ENCODE data around the gene DENND10.
A peak's percentile ranks its signal among the peaks of the same experiment; 100 is the strongest.
"Not testable (repeated sequence)": the region's sequence is repeated elsewhere in the genome, so short reads cannot be mapped to it uniquely, and the experiment has no call there.

DENND10 gene

DNA sequence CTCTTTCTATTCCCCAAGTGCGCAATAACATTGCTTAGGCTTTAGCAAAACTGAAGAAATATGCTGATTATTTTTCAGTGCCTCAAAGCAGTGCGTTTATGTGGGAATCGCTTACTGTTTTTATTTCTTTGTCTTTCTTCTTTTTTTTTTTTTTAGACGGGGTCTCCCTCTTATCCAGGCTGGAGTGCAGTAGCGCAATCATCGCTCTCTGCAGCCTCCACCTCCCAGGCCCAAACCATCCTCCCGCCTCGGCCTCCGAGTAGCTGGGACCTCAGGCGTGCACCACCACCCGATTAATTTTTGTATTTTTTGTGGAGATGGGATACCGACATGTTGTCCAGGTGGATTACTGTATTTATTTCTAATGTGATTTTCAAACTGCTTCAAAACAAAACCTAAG is 1.2 kb downstream of the DENND10 start:
- H3K9me3 ChIP-seq (ENCODE audit: low read depth, low read length) = no peaks in the 10 kb centered on the region
- TF ChIP-seq FOXP2 (optimal IDR thresholded peaks at IDR 0.05; ENCODE audit: control extremely low read depth, extremely low read length, insufficient read depth) (no peak), POLR2AphosphoS5 (IDR thresholded peaks at IDR 0.05; ENCODE audit: borderline replicate concordance, low read depth, low read length) (no peak), EZH2 (IDR thresholded peaks at IDR 0.05) (no peak)
- peak overlapping the region; percentile 86 for H3K4me3 ChIP-seq
- peak overlapping the region; percentile 51 for H3K9ac ChIP-seq (ENCODE audit: insufficient read length)
- no peak for DNase-seq (ENCODE audit: low read depth, low spot score)
- H3K27ac ChIP-seq = no peak overlapping the region
- no peaks in the 10 kb centered on the region for H3K36me3 ChIP-seq (ENCODE audit: insufficient read depth, low read length)

DNA sequence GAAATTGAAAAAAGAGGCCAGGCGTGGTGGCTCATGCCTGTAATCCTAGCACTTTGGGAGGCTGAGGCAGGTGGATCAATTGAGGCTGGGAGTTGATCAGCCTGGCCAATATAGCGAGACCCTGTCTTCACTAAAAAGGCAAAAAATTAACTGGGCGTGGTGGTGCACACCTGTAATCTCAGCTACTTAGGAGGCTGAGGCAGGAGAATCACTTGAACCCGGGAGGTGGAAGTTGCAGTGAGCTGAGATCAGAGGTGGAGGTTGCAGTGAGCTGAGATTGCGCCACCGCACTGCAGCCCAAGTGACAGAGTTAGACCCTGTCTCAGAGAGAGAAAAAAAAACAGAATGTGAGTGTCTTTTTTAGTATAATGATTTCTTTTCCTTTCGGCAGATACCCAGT is 2.0 kb downstream of the DENND10 start:
- not testable (repeated sequence) for H3K9me3 ChIP-seq (ENCODE audit: low read depth, low read length); H3K36me3 ChIP-seq (ENCODE audit: insufficient read depth, low read length); DNase-seq (ENCODE audit: low read depth, low spot score); H3K4me3 ChIP-seq; H3K9ac ChIP-seq (ENCODE audit: insufficient read length); H3K27ac ChIP-seq

DNA sequence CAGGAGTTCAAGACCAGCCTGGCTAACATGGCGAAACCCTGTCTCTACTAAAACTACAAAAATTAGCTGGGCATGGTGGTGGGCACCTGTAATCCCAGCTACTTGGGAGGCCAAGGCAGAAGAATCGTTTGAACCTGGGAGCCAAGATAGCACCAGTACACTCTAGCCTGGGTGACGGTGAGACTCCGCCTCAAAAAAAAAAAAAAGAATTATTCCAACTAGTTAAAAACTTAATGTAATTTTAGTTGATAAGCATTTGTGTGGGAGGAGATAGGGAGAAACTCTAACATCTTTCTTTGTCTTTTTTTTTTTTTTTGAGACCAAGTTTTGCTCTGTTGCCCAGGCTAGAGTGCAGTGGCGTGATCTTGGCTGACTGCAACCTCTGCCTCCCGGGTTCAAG is 3.2 kb downstream of the DENND10 start:
- not testable (repeated sequence) for H3K36me3 ChIP-seq (ENCODE audit: insufficient read depth, low read length); H3K9ac ChIP-seq (ENCODE audit: insufficient read length); DNase-seq (ENCODE audit: low read depth, low spot score); H3K4me3 ChIP-seq; H3K27ac ChIP-seq; H3K9me3 ChIP-seq (ENCODE audit: low read depth, low read length)

DNA sequence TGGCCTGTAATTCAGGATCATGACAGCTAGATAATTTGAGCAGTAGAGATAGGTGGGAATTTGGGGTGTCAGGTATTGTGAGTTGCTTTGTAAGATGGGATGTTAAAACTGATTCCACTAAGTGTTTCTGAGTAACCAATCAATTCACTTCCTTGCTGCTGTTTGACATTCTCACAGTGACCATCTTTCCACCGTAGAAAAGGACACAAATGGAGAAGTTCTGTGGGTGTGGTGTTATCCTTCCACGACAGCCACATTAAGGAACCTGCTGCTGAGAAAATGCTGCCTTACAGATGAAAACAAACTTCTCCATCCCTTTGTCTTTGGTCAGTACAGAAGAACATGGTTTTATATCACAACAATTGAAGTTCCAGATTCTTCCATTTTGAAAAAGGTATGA is 3.9 kb downstream of the DENND10 start:
- not testable (repeated sequence) for H3K36me3 ChIP-seq (ENCODE audit: insufficient read depth, low read length); H3K4me3 ChIP-seq; DNase-seq (ENCODE audit: low read depth, low spot score); H3K9ac ChIP-seq (ENCODE audit: insufficient read length); H3K27ac ChIP-seq; H3K9me3 ChIP-seq (ENCODE audit: low read depth, low read length)

DNA sequence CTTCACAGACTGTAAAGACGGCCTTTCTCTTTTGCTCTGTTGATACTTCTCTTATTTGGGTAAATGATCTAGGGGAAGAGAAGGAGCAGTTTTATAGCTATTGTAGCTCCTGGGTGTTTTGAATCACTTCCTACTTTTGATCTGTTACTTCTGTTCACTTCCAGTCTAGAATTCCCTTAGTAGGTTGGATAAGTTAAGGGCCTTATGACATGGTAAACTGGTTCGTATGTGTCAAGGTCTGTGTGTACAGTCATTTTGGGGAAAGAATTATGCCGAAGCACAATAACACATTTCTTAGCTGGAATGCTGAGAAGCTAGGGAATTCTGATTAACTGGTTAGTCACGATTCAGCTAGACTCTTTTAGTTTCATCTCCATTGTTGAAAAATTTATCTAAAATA is 8.1 kb downstream of the DENND10 start:
- peaks cover 8% of the 10 kb centered on the region for H3K36me3 ChIP-seq (ENCODE audit: insufficient read depth, low read length)
- no peak overlapping the region for H3K9ac ChIP-seq (ENCODE audit: insufficient read length)

DNA sequence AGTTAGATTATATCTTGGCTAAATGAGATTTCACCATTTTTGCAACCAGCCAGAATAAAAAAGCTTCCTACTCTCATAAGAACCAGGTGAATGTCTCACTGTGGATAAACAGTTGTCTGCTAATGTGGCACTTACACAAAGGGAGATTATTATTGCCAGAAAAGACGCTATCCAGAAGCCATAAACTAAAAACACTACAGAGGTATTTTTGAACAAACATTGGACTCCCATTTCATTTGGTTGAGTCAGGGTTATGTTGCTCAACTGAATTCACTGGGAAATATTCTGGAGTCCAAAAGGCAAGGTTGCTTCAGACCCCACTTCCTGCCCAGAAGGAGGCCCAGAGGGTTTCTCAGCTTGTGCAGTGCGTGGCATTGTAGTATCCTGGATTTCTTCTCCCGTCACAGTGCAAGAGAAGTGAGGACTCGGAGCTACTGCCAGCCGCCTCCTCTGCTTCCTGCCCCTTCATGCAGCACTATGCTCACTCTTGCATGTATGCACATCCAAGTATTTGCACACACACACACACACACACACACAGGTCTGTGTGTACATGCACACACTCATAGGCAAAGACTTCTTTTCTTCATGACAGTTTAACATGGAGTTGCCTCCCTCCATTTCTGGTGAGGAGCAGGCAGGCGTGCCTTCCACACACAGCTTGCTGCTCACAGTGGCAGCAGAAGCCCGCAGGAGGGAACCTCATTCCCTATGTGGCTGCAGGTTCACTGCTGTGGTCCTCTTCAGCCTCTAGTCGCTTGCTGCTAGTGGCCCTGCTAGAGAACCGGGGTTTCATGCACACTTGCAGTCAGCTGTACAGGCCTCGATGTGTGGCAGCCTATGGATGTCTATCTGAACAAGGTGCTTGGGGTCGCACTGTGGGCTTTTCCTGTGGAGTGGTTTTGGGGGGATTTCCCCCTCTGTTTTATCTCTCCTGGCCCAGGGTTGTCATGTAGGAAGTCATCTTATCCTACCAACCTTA is 10.1 kb downstream of the DENND10 start:
- H3K36me3 ChIP-seq (ENCODE audit: insufficient read depth, low read length) = peaks cover 13% of the 10 kb centered on the region
- DNase-seq (ENCODE audit: low read depth, low spot score) = no peak
- TF ChIP-seq POLR2AphosphoS5 (IDR thresholded peaks at IDR 0.05; ENCODE audit: borderline replicate concordance, low read depth, low read length) (no peak), EZH2 (IDR thresholded peaks at IDR 0.05) (no peak), FOXP2 (optimal IDR thresholded peaks at IDR 0.05; ENCODE audit: control extremely low read depth, extremely low read length, insufficient read depth) (no peak)
- H3K4me3 ChIP-seq = no peak overlapping the region
- no peak overlapping the region for H3K9ac ChIP-seq (ENCODE audit: insufficient read length)
- H3K27ac ChIP-seq = peak overlapping the region; percentile 75
- no peaks in the 10 kb centered on the region for H3K9me3 ChIP-seq (ENCODE audit: low read depth, low read length)

More for the DNA sequence above, 8.1 kb downstream of the DENND10 start:
- H3K9me3 ChIP-seq (ENCODE audit: low read depth, low read length) = no peaks in the 10 kb centered on the region
- H3K4me3 ChIP-seq = no peak overlapping the region
- TF ChIP-seq EZH2 (IDR thresholded peaks at IDR 0.05) (no peak), FOXP2 (optimal IDR thresholded peaks at IDR 0.05; ENCODE audit: control extremely low read depth, extremely low read length, insufficient read depth) (no peak), POLR2AphosphoS5 (IDR thresholded peaks at IDR 0.05; ENCODE audit: borderline replicate concordance, low read depth, low read length) (no peak)
- no peak for DNase-seq (ENCODE audit: low read depth, low spot score)
- H3K27ac ChIP-seq = no peak overlapping the region

DNA sequence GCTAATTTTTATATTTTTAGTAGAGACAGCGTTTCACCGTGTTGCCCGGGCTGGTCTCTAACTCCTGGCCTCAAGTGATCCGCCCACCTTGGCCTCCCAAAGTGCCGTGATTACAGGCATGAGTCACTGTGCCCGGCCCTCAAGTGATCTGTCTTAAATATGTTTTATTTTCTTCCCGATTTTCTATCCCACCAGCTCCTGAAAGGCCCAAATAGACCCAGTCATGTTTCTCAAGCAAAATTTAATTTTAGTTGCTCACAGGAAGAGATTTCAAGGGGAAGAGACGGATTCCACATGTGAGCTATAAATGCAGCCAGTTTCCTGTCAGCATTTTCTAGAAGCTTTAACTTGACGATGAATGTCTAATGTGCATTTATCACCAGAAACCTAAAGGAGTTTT is 12.0 kb downstream of the DENND10 start:
- no peak overlapping the region for H3K9ac ChIP-seq (ENCODE audit: insufficient read length)
- H3K36me3 ChIP-seq (ENCODE audit: insufficient read depth, low read length) = peaks cover 18% of the 10 kb centered on the region
- TF ChIP-seq FOXP2 (optimal IDR thresholded peaks at IDR 0.05; ENCODE audit: control extremely low read depth, extremely low read length, insufficient read depth) (no peak), POLR2AphosphoS5 (IDR thresholded peaks at IDR 0.05; ENCODE audit: borderline replicate concordance, low read depth, low read length) (no peak), EZH2 (IDR thresholded peaks at IDR 0.05) (no peak)
- H3K27ac ChIP-seq = peak overlapping the region; percentile 87
- peak overlapping the region; percentile 5 for H3K4me3 ChIP-seq
- DNase-seq (ENCODE audit: low read depth, low spot score) = no peak
- H3K9me3 ChIP-seq (ENCODE audit: low read depth, low read length) = no peaks in the 10 kb centered on the region

DNA sequence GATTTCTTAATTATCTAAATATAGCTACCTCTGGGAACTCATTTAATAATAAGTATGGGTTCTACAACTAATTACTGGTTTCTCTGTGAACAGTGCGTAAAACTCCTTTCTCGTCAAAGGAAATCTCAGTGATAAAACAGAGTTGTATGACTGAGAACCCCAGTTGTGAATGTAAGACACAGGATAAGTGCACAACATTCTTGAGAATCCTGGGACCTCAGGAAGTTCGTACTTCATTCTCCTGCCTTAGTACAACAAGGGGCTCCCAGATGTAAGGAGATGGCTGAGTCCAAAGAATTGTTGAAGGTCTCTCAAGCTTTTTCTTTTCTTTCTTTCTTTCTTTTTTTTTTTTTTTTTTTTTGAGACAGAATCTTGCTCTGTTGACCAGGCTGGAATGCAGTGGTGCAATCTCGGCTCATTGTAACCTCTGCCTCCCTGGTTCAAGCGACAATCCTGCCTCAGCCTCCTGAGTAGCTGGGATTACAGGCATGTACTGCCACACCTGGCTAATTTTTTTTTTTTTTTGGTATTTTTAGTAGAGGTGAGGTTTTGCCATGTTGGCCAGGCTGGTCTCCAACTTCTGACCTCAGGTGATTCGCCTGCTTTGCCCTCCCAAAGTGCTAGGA is 12.5 kb downstream of the DENND10 start:
- TF ChIP-seq FOXP2 (optimal IDR thresholded peaks at IDR 0.05; ENCODE audit: control extremely low read depth, extremely low read length, insufficient read depth) (no peak), POLR2AphosphoS5 (IDR thresholded peaks at IDR 0.05; ENCODE audit: borderline replicate concordance, low read depth, low read length) (no peak), EZH2 (IDR thresholded peaks at IDR 0.05) (no peak)
- DNase-seq (ENCODE audit: low read depth, low spot score) = no peak
- peaks cover 18% of the 10 kb centered on the region for H3K36me3 ChIP-seq (ENCODE audit: insufficient read depth, low read length)
- H3K4me3 ChIP-seq = peak overlapping the region; percentile 5
- no peaks in the 10 kb centered on the region for H3K9me3 ChIP-seq (ENCODE audit: low read depth, low read length)
- peak overlapping the region; percentile 87 for H3K27ac ChIP-seq
- H3K9ac ChIP-seq (ENCODE audit: insufficient read length) = no peak overlapping the region

DNA sequence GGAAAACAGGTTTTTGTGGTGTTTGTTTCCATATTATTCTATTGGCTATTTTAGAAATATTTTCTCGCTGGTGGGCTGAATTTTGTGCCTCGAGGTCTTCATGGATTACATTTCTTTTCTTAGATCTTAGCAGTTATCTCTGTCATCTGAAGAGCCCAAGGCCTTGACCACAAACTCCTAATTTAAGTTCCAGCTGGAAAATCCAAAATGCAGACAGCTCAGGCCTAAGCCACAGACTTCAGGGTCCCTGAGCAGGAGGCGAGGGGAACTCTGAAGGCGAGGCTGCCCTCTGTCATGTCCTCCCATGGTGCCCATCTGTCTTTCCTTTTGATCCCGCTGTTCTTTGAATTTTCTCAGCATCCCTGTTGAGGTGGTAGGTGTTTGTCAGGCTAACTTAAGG is 14.3 kb downstream of the DENND10 start:
- Histone ChIP-seq H3K4me3 (no peak overlapping the region), H3K27ac (no peak overlapping the region), H3K36me3 (ENCODE audit: insufficient read depth, low read length) (peaks cover 15% of the 10 kb centered on the region), H3K9me3 (ENCODE audit: low read depth, low read length) (no peaks in the 10 kb centered on the region), H3K9ac (ENCODE audit: insufficient read length) (no peak overlapping the region)
- DNase-seq (ENCODE audit: low read depth, low spot score) = no peak
- no peak for TF ChIP-seq POLR2AphosphoS5 (IDR thresholded peaks at IDR 0.05; ENCODE audit: borderline replicate concordance, low read depth, low read length)
- no peak for TF ChIP-seq EZH2 (IDR thresholded peaks at IDR 0.05)
- no peak for TF ChIP-seq FOXP2 (optimal IDR thresholded peaks at IDR 0.05; ENCODE audit: control extremely low read depth, extremely low read length, insufficient read depth)
